ENCODE results near the gene B4GALT7.

The B4GALT7 gene

DNA sequence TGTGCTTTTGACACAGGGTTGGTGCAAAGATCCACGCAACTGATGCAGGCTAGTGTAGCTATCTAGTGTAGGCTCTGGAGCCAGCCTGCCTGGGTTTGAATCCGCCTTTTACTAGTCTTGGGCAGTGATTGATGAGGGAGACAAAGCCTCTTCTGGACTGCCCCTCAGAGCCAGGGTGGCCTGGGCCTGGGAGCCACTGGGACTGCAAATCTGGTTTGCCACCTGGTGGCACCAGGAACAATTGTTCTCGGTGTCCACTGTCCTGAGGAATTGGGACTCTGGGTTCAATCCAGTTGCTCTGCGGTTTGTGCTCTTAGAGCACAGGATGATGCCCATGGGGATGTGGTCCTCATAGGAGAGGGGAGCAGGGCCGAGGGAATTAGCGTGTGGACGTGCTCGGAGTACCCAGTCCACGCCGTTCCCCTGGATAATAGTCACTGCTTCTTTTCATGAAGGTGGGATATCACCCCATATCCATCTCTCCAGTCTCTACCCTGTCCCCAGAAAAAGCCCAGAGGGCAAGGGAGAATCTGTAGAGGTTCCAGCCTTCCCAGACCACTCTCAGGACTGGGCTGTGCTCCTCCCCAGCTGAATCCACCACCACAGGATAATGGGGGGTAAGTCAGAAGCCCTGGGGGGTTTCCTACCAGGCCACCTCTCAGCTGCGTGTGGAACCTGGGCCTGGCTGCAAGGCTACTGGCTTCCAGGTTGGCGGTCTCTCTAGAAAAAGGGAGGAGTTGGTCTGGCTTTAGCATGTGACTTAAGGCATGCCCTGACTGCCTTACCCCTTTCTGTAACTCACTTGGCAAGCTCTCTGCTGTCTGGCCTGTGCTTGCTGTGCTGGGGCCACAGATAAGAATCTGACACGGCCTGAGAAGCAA is 1.9 kb downstream of the B4GALT7 start:
- H3K4me3 ChIP-seq (ENCODE audit: low read depth, low read length): no peak overlapping the region
- TF ChIP-seq, protein P1, sequence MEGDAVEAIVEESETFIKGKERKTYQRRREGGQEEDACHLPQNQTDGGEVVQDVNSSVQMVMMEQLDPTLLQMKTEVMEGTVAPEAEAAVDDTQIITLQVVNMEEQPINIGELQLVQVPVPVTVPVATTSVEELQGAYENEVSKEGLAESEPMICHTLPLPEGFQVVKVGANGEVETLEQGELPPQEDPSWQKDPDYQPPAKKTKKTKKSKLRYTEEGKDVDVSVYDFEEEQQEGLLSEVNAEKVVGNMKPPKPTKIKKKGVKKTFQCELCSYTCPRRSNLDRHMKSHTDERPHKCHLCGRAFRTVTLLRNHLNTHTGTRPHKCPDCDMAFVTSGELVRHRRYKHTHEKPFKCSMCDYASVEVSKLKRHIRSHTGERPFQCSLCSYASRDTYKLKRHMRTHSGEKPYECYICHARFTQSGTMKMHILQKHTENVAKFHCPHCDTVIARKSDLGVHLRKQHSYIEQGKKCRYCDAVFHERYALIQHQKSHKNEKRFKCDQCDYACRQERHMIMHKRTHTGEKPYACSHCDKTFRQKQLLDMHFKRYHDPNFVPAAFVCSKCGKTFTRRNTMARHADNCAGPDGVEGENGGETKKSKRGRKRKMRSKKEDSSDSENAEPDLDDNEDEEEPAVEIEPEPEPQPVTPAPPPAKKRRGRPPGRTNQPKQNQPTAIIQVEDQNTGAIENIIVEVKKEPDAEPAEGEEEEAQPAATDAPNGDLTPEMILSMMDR (IDR thresholded peaks at IDR 0.05; ENCODE audit: low read depth, low read length): no peak

DNA sequence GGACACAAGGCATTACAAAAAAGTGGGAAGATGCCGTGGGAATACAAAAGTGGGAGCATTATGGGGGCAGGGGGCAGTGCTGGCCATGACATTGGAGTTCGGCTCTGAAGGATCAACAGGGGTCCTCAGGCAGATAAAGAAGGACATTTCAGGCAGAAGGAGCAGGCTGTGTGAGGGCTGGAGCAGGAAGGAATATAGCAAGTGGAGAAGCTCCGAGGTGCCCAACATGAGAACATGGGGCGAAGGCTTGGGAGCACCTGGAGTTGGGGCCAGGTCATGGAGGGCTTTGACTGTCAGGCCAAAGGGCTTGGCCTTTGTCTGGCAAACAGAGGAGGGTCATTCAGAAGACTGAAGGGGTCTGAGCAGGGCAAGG is 2.5 kb downstream of the B4GALT7 start:
- no peak overlapping the region for H3K4me3 ChIP-seq (ENCODE audit: low read depth, low read length)
- TF ChIP-seq, protein P1 (IDR thresholded peaks at IDR 0.05; ENCODE audit: low read depth, low read length): no peak

GRCh38 chr5:177603631-177604030 is 3.7 kb downstream of the B4GALT7 start:
- TF ChIP-seq, protein P1 (IDR thresholded peaks at IDR 0.05; ENCODE audit: low read depth, low read length): no peak
- no peak overlapping the region for H3K4me3 ChIP-seq (ENCODE audit: low read depth, low read length)

GRCh38 chr5:177604116-177604521 is 4.2 kb downstream of the B4GALT7 start:
- TF ChIP-seq, protein P1 (IDR thresholded peaks at IDR 0.05; ENCODE audit: low read depth, low read length): no peak
- no peak overlapping the region for H3K4me3 ChIP-seq (ENCODE audit: low read depth, low read length)

- TF ChIP-seq, protein P1 (IDR thresholded peaks at IDR 0.05; ENCODE audit: low read depth, low read length): no peak
- H3K4me3 ChIP-seq (ENCODE audit: low read depth, low read length): no peak overlapping the region
These were observed 4.7 kb downstream of the B4GALT7 start for GRCh38 chr5:177604656-177605055.

DNA sequence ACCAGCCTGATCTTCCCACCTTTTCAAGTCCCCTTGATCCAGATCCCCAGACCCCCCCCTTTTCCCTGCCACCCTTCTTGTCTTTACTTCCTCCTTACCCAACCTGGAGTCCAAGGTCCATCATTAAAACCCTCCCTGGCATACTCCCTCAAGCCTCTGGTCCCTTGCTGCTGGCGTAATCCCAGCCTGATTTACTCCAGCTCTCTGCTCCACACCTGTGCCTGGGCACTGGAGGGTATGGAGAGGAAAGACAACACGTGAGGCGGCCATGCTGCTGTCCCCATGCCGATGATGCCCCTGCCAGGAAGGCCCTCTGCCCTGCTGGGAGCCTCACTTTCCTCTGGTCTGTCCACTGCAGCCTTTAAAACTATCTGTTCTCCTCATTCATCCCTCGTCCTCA is 5.1 kb downstream of the B4GALT7 start:
- TF ChIP-seq, protein P1 (IDR thresholded peaks at IDR 0.05; ENCODE audit: low read depth, low read length): no peak
- no peak overlapping the region for H3K4me3 ChIP-seq (ENCODE audit: low read depth, low read length)

- no peak overlapping the region for H3K4me3 ChIP-seq (ENCODE audit: low read depth, low read length)
- TF ChIP-seq, protein P1 (IDR thresholded peaks at IDR 0.05; ENCODE audit: low read depth, low read length): no peak
These were observed 5.7 kb downstream of the B4GALT7 start for GRCh38 chr5:177605667-177606066.

Measured in WI38 (cell line).